G401 (cell line): Measurements from ENCODE around the gene ZCCHC7. TPM values are rescaled to one million over a fixed set of nuclear protein-coding genes. Genes with fewer than 3 reads are reported as not detected.
"Not testable (repeated sequence)": the region's sequence is repeated elsewhere in the genome, so short reads cannot be mapped to it uniquely, and the experiment has no call there.

Source experiments
- DNase-seq: peaks from one replicate; pipeline ENCODE4 v3.0.0-alpha.2; 2015; ENCODE audit warnings: low spot score
- in situ Hi-C: cut with HindIII; loops from 2 replicates; pipeline ENCODE4 v1.10.0; 2016; ENCODE audit warnings: low sequenced_read_pairs, mixed read lengths
- total RNA-seq: library from RNA; depleted of rRNA; stranded (reverse); fragments of >200 nt; shearing (Covaris generic); gene quantifications from 2 replicates; pipeline ENCODE4 v1.2.3, GENCODE V29; 2014

Gene ZCCHC7
- total RNA-seq, 1 experiment from 2014 or later: 20.5 TPM

DNA sequence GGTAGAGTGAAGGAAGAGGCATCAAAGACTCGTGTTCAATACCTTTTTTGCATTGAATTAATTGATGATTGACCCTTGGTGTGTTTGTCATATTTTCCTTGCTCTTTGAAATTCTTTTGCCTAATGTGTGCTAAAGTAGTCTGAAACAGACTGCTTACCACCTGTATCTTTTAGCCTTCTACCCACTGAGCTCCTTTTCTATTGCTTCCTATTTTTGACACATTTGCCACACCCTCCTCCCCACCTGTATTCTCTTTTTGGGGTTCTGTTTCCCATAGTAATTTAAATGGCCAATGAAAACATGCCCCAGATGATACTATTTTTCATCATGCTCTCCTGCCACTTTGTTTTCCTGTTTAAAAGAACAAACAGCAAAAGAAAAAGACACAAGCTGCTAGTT lies 78.5 kb downstream of the ZCCHC7 start:
- in situ Hi-C loops: no loop called here
- DNase-seq: no peak

DNA sequence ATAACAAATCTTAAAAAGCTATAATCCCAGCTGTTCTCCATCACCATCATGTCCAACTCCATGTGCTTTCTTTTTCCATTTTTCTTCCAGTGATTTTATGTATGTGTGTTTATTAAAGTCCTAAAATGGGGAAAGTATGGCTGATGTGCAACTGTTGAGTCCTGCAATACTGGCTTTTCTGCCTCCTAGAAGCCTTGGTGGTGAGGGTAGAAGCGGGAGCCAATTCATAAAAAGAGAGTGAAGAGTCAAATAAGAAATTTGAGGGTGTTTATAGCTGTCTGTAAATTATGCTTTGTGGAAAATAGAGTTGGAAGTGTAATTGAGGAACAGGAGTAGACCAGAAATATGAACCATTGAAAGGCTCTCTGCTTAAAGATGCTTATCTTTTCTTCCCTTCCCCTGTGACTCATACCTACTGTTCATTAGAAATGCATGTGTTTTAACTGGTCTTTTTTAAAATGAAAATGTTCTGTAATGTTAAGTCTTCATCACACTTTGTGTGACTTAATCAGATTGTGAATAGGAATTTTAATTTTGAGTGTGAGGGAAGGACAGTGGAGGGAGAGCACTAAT lies 80.1 kb downstream of the ZCCHC7 start:
- in situ Hi-C loops: no loop called here
- no peak for DNase-seq

DNA sequence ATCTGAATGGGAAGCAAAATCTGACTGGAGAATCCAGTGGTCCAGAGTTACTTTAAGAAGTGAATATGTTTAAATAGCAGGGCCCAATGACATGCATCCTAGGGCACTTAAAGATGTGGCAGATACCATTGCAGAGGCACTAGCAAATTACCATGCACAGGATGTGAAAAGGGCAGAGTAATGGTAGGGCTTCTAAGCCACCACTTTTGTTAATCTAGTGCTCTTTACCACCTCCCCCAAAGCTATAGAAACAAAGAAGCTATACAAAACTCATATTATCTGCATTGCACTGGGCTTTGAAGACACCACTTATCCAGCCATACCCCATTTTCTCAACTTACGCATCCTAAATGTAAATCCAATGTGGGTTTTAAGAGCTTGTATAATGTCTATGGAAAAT lies 81.2 kb downstream of the ZCCHC7 start:
- no peak for DNase-seq
- in situ Hi-C loops: no loop called here

DNA sequence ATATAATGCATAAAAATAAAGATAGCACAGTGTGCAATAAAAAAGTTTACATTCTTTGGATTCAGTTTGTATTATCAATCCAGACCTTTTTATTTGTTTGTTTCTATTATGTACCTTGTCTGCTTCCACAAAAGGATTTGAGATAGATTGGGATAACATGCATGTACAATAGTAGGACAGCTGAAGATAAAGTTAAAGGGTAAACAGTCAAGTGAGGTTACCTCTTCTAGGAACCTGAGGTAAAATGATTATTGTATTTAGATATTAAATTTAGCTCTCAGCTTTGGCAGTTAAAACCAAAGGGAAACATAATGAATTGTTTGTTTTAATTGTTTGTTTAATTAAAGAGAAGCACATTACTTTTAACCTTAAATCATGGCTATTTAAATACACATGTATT lies 81.7 kb downstream of the ZCCHC7 start:
- DNase-seq: no peak
- in situ Hi-C loops: no loop called here

DNA sequence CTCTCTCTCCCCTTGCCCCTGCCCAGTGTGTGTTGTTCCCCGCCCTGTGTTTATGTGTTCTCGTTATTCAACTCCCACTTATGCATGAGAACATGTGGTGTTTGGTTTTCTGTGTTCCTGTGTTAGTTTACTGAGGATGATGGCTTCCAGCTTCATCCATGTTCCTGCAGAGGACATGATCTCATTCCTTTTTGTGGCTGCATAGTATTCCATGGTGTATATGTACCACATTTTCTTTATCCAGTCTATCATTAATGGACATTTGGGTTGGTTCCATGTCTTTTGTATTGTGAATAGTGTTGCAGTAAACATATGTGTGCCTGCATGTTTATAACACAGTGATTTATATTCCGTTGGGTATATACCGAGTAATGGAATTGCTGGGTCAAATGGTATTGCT lies 83.1 kb downstream of the ZCCHC7 start:
- in situ Hi-C loops, DNase-seq: not testable (repeated sequence)

DNA sequence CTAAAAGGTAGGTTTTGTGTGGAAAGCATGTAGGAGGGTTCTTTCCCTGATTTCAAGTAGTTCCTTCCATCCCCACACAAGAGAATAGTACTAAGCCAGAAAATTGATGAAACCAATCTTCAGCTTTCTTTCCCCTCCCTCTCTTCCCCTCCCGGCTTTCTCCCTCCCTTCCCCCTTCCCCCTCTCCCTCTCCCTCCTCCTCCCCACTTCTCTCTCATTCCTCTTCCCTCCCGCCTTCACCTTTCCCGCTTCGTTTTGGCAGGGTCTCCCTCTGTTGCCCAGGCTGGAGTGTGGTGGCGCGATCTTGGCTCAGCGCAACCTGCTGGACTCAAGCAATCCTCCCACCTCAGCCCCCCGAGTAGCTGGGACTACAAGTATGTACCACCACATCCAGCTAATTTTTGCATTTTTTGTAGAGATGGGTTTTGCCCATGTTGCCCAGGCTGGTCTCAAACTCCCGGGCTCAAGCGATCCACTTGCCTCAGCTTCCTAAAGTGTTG lies 85.8 kb downstream of the ZCCHC7 start:
- DNase-seq: no peak
- in situ Hi-C loops: no loop called here

DNA sequence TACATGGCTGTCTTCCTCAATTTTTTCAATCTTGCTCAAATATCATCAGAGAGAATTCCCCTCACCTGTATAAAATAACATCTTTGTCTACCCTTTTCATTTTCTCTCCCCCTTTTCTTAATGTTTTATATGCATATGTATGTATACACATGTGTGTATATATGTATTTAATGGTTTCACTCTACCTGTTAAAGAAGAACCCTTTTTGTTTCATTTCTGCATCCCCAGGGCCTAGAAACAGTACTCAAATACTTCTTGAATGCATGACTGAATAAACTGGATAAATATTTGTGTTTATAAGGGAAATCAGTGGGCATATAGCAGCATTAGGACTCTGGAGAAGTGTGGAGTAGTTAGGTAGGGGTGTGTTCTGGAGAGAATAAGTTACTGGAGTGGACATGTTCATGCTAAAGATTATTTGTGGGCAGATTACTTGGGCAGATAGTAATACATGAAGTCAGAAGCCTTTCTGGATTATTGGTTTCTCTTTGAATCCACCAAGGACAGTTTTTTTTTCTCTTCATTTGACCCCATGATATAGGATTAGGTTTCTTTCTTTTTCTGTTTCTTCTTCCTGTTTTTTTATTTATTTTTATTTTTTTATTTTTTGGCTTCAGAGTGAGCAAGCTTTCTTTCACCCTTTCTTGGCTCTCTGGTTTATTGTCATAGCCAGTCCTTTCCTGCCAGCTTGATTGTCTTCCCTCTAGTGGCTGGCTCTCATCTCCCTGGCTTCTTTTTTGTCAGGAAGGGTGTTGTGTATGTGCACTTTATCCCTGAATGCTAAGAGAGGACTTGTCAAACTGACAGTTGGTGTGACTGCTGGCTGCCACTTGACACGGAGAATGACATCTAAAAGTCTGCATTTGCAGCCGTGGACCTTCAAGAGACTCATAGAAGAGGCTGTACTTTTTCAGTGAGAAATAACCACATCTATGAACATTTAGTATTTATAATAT lies 89.3 kb downstream of the ZCCHC7 start:
- in situ Hi-C loops: no loop called here

DNA sequence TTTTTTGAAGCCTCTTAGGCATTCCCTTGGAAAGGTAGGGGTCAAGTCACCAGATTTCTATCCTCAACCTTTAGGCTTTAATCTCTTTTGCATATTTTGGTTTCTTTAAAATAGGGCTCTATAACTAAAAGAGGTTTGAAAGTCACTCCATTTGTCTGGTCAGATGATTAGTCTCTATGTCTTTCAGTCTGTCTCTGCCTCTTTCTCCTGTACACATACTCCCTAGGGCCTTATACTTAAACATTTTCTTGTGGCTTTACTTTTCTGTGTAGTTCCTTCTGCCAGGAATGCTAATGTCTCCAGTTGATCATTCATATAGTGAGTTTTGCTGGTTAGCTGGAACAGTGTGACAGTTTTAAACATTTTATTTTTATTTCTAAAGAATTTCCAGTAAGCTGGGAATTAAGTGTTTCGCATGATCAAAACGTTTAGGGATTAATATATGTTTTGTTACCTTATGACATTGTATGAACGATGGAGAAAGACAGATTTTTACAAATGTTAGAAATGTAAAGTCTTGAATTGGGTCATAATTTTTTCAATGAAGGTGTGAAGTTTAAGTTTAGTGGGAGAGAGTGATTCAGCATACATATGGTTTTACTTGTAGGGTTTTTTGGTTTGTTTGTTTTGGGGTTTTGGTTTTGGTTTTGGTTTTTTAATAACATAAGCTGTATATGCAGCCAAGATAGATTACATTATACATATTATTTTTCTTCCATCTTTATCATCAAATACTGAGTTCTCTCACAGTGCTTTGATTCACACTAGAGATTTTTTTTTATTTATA lies 90.6 kb downstream of the ZCCHC7 start:
- in situ Hi-C loops: no loop called here
- DNase-seq: no peak

More for the DNA sequence above, 89.3 kb downstream of the ZCCHC7 start:
- DNase-seq: peak; percentile 10

DNA sequence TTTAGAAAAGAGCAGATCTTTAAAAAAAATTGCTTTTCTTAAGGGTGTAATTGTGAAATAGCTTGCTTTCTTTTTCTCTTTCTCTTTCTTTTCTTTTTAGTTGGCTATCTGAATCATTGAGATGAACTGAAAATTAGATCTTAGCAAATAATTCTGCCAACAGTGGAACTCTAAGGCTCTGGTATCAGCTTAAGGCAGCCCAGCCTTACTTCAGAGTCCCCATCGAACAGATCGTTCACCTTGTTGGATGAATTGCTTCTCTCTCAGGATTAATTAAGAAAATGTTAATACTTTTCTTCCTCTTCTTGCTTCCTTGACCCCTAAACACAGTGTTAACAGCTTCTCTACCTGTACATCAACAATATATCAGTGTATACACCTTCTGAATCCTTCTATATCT lies 92.1 kb downstream of the ZCCHC7 start:
- DNase-seq: no peak
- in situ Hi-C loops: no loop called here

DNA sequence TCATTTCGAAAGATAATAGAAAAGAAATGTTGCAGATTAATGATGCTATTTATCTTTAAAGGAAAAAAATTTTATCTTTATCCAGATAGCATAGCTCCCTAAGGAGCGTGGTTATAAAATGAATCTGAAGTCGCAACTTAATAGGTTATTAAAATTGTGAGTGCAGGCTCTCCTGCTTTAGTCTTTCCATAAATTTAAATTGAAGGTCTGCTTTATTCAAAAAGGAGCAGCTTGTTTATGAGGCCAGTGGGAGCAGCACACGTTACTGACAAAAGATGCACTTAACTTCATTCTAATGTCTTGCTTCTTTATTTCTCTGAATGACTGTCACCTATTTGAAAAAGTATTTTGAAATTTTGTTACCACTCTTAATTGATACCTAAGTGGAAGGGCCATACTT lies 95.0 kb downstream of the ZCCHC7 start:
- no peak for DNase-seq
- in situ Hi-C loops: no loop called here

DNA sequence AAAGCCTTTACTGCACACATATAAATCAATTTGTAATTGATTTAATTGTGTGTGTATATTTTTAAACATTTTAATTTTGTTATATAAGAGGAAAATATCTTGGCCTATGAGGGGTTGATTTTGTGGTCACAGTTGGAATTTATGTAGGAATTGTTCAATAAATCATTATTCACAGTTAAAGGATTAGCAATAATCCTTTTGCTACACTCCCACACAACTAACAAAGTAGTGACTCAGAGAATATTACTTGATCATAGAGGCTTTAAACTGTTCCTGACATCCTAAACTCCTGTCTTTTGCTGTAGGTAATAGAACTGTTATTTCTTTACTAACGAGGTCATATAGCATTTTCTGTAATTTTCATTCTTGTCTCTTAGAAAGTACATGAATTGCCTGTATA lies 95.5 kb downstream of the ZCCHC7 start:
- in situ Hi-C loops: no loop called here
- no peak for DNase-seq

DNA sequence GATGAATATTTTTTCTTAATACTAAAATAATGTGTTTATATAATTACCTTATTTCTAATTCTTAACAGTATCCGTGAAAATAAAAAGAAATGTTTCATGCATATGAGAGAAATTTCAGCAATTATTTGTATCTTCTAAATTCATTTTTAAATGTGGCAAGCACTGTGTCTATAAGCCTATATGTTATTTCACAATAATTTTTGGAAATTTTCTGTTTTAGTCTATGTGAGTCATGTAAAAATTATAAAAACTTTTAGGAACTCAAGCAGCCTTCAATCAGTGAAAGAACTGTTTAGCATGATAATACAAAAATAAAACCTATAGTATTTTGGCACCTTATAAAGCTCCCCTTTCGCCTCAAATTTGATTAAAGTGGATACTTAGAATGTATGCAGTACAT lies 96.8 kb downstream of the ZCCHC7 start:
- DNase-seq: no peak
- in situ Hi-C loops: no loop called here

DNA sequence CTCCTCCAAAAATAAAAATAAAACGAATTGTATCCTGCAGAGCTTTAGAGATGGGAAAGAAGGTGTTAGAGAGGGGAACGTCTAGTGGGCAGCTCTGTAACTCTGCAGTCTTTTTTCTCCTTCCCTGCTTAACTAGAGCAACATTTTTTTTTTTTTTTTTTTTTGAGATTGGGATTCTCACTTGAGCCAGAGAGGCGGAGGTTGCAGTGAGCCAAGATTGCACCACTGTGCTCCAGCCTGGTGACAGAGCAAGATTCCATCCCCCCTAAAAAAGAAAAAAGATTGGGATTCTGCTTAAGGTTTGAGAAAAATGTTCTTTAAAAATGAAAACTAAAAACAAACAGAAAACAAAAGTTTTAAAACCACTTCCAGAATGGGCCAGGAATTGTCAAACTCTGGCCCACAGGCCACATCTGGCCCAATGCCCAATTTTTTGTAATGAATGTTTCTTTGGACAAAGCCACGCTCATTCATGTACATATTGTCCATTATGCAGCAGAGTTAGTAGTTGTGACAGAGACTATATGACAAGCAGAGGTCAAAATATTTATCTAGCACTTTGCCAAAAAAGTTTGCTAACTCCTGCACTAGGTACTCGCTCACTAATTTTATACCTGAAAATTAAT lies 98.5 kb downstream of the ZCCHC7 start:
- in situ Hi-C loops: no loop called here
- no peak for DNase-seq

DNA sequence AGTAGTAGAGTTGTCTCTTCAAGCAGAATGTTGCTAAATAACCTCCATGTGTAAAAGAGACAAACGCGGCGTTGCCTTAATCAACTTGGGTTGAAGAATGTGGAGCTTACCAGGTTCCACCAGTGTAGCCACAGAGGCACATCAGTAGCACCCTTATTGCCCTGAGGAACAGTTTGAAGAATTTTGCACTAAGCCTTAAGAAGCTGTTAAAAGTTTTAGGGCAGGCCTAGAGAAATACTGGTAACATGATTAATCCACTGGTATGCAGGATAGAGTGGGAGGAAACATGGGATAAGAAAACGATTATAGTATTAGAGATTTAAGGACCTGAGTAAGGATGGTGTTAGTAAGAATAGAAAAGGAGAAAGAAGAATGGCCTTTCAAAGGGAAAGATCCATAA lies 100.6 kb downstream of the ZCCHC7 start:
- no peak for DNase-seq
- in situ Hi-C loops: no loop called here

DNA sequence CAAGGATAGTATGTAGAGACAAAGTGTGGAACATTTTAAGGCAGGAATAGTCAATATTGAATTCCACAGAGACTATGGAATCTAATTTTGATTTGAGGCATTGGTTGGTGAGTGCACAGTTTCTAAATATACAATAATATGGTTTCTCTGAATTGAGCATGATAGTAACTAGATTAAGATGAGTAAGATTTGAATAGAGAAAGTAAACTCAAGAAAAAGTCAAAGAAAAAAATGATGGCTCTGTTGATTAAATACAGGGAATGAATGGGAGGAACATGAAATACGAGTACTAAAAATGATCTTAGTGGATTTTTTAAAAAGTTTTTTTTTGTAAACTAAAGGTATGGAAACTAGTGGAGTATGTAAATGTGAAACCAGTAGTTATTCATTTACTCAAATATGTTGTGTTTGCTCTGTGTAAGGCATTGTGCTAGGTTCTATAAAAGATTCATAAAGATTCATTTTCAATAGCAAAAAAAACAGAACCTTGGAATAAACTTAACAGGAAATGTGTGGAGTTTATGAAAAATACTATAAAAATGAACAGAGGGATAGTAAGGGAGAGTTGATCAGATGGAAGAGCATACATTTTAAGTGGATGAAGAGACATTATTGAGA lies 101.2 kb downstream of the ZCCHC7 start:
- no peak for DNase-seq
- in situ Hi-C loops: no loop called here

DNA sequence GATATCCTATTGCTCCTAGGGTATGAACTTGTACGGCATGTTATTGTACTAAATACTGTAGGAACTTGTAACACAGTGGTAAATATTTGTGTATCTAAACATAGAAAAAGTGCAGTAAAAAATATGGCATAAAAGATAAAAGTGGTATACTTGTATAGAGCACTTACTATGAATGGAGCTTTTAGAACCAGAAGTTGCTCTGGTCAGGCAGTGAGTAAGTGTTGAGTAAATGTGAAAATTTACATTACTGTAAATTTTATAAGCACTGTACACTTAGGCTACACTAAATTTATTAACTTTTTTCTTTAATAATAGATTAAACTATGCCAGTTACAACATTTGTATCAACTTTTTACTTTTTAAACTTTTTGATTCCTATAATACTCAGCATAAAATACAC lies 109.1 kb downstream of the ZCCHC7 start:
- in situ Hi-C loops: no loop called here
- no peak for DNase-seq

DNA sequence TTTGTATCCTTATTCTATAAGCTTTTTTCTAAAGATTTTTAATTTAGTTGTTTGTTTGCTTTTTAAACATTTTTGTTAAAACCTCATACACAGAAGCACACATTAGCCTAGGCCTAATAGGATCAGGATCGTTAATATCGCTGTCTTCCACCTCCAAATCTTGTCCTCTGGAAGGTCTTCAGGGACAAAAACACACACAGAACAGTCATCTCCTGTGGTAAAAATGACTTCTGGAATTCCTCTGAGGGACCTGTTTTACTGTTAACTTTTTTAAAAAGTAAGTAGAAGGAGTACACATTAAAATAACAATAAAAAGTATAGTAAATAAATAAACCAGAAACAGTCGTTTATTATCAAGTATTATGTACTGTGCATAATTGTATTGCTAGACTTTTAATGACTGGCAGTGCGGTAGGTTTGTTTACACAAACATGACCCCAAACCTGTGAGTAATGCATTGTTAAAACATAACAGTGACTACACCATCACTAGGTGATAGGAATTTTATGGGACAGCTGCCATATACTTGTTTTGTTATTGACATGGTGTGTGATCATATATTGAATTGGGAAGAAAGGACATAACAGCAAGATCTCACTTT lies 109.6 kb downstream of the ZCCHC7 start:
- in situ Hi-C loops: no loop called here
- no peak for DNase-seq

DNA sequence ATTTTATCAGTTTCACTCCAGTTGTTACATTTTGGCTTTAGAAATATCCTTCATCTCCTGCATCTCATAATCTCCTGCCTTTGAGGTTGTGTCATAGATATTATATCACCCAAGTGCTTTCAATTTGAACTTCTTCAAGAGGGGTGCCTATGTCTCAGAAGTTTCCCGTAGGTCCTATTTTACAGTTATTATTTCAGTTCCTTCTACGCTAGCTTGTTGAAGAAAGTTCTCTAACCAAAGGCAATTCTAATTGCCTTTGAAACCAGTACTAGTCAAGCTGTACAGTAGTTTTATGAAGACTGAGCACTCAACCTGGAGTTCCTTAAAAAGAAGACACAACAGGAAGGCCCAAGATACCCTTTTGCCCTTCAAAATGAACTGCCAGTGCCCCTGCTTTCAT lies 116.4 kb downstream of the ZCCHC7 start:
- in situ Hi-C loops: no loop called here
- no peak for DNase-seq

DNA sequence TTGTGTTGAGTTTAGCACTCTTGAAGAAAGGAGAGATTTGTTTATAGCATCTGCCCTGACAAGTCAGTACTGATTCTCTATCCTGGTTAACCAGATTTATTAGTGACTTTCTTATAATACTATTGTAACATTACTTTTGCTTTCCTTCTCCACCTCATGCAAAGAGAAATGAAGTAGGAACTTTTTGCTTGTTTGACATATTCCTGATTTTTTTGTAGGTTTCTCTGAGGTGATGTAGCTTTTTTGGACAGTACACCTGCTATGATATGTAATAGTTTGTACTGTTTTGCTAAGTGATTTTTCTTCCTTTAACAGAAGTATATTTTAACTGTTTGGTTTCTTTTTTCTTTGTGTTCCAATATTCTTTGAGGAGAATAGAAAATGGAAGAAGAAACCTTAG lies 117.7 kb downstream of the ZCCHC7 start:
- in situ Hi-C loops: no loop called here

More for the DNA sequence above, 117.7 kb downstream of the ZCCHC7 start:
- DNase-seq: no peak
